ENCODE measurements around the gene TOX2.

- TF ChIP-seq, protein P1, sequence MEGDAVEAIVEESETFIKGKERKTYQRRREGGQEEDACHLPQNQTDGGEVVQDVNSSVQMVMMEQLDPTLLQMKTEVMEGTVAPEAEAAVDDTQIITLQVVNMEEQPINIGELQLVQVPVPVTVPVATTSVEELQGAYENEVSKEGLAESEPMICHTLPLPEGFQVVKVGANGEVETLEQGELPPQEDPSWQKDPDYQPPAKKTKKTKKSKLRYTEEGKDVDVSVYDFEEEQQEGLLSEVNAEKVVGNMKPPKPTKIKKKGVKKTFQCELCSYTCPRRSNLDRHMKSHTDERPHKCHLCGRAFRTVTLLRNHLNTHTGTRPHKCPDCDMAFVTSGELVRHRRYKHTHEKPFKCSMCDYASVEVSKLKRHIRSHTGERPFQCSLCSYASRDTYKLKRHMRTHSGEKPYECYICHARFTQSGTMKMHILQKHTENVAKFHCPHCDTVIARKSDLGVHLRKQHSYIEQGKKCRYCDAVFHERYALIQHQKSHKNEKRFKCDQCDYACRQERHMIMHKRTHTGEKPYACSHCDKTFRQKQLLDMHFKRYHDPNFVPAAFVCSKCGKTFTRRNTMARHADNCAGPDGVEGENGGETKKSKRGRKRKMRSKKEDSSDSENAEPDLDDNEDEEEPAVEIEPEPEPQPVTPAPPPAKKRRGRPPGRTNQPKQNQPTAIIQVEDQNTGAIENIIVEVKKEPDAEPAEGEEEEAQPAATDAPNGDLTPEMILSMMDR (IDR thresholded peaks at IDR 0.05) = no peak
- no peak for TF ChIP-seq POLR2A (IDR thresholded peaks at IDR 0.05)
Observed at GRCh38 chr20:44012466-44013226, 98.0 kb downstream of the TOX2 start.
